ENCODE data around the gene FREM1.

Gene FREM1

DNA sequence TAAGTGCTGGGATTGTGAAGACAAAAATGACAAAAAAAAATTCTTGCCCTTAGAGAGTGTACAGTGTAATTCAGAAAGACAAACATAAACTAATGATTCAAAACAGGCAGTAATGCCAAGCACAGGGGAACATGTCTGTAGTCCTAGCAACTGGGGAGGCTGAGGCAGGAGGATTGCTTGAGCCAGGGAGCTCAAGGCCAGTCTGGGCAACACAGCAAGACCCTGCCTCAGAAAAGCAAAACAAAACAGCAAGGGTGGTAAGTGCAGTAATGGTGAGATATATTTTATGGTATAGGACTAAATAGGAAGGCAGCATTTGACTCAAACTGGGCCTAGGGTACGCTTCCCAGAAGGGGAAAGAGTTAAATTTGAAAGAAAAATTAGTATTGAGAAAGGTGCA lies 18.9 kb downstream of the FREM1 start:
- TF ChIP-seq ZBTB7A (IDR thresholded peaks at IDR 0.05; ENCODE audit: low read depth) (no peak), TEAD4 (IDR thresholded peaks at IDR 0.05) (no peak), REST (IDR thresholded peaks at IDR 0.05; ENCODE audit: low read depth) (no peak), USF1 (IDR thresholded peaks at IDR 0.05) (no peak), EGR1 (IDR thresholded peaks at IDR 0.05) (no peak), YY1 (IDR thresholded peaks at IDR 0.05; ENCODE audit: low read depth) (no peak), TCF12 (IDR thresholded peaks at IDR 0.05; ENCODE audit: low read depth) (no peak), CEBPB (IDR thresholded peaks at IDR 0.05) (no peak), MAX (IDR thresholded peaks at IDR 0.05) (no peak), RAD21 (IDR thresholded peaks at IDR 0.05; ENCODE audit: low read depth) (no peak), FOXM1 (IDR thresholded peaks at IDR 0.05; ENCODE audit: borderline replicate concordance, low read depth) (no peak), TAF1 (IDR thresholded peaks at IDR 0.05; ENCODE audit: low read depth) (no peak), NFIC (IDR thresholded peaks at IDR 0.05) (no peak), CREB1 (IDR thresholded peaks at IDR 0.05; ENCODE audit: low read depth) (no peak), EP300 (IDR thresholded peaks at IDR 0.05; ENCODE audit: borderline replicate concordance) (no peak)

DNA sequence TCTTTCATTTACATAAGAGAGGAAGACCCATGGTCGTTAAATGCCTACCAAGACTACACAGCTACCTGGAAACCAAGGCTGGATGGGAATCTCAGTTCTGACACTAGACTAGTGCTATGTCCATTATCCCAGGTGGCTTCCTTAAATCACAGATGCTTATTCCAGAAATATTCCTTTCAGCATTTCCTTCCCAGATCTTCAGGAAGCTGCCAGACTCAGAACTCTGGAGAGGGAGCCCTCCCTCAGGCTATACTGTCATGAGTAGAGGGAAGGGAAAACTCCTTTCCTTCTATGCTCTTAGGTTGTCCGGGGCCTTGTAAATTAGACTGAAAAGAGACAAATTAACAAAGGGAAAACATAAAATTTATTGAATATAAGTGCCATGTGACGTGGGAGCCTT lies 20.8 kb downstream of the FREM1 start:
- no peak for TF ChIP-seq CREB1 (IDR thresholded peaks at IDR 0.05; ENCODE audit: low read depth)
- TF ChIP-seq TAF1 (IDR thresholded peaks at IDR 0.05; ENCODE audit: low read depth), result no peak
- no peak for TF ChIP-seq REST (IDR thresholded peaks at IDR 0.05; ENCODE audit: low read depth)
- TF ChIP-seq TEAD4 (IDR thresholded peaks at IDR 0.05), result no peak
- no peak for TF ChIP-seq MAX (IDR thresholded peaks at IDR 0.05)
- no peak for TF ChIP-seq RAD21 (IDR thresholded peaks at IDR 0.05; ENCODE audit: low read depth)
- no peak for TF ChIP-seq YY1 (IDR thresholded peaks at IDR 0.05; ENCODE audit: low read depth)
- TF ChIP-seq CEBPB (IDR thresholded peaks at IDR 0.05), result no peak
- no peak for TF ChIP-seq FOXM1 (IDR thresholded peaks at IDR 0.05; ENCODE audit: borderline replicate concordance, low read depth)
- TF ChIP-seq EGR1 (IDR thresholded peaks at IDR 0.05), result no peak
- no peak for TF ChIP-seq ZBTB7A (IDR thresholded peaks at IDR 0.05; ENCODE audit: low read depth)
- TF ChIP-seq TCF12 (IDR thresholded peaks at IDR 0.05; ENCODE audit: low read depth), result no peak
- TF ChIP-seq USF1 (IDR thresholded peaks at IDR 0.05), result no peak
- TF ChIP-seq NFIC (IDR thresholded peaks at IDR 0.05), result no peak
- TF ChIP-seq EP300 (IDR thresholded peaks at IDR 0.05; ENCODE audit: borderline replicate concordance), result no peak

GRCh38 chr9:14888875-14889274 lies 21.4 kb downstream of the FREM1 start:
- TF ChIP-seq TEAD4 (IDR thresholded peaks at IDR 0.05) (no peak), ZBTB7A (IDR thresholded peaks at IDR 0.05; ENCODE audit: low read depth) (no peak), MAX (IDR thresholded peaks at IDR 0.05) (no peak), CEBPB (IDR thresholded peaks at IDR 0.05) (no peak)

GRCh38 chr9:14888272-14888671 lies 22.0 kb downstream of the FREM1 start:
- no peak for TF ChIP-seq CEBPB (IDR thresholded peaks at IDR 0.05)
- no peak for TF ChIP-seq CREB1 (IDR thresholded peaks at IDR 0.05; ENCODE audit: low read depth)
- no peak for TF ChIP-seq REST (IDR thresholded peaks at IDR 0.05; ENCODE audit: low read depth)
- no peak for TF ChIP-seq EGR1 (IDR thresholded peaks at IDR 0.05)
- TF ChIP-seq EP300 (IDR thresholded peaks at IDR 0.05; ENCODE audit: borderline replicate concordance), result no peak
- no peak for TF ChIP-seq MAX (IDR thresholded peaks at IDR 0.05)
- TF ChIP-seq USF1 (IDR thresholded peaks at IDR 0.05), result no peak

Measured in Ishikawa (cell line).